Lower lobe of right lung (tissue), 2 donors: ENCODE data around the gene MACROD1. TPM values are rescaled to one million over a fixed set of nuclear protein-coding genes. Genes with fewer than 3 reads are reported as not detected.

Experiments used
- ATAC-seq, 2 donors: fragments of 200-7000 bp; cut with Tn5 transposase; one replicate each; pipeline ENCODE4 v1.9.1; 2020 to 2022; ENCODE audit warnings: mild to moderate bottlenecking in 2 of 2, moderate library complexity in 2 of 2
- DNase-seq: peaks from one replicate; pipeline ENCODE4 v3.0.0-alpha.2; 2020
- H3K27ac ChIP-seq: fragments of 200-600 bp; one replicate; pipeline ENCODE4 v1.8.0; 2022
- H3K27me3 ChIP-seq: fragments of 200-600 bp; one replicate; pipeline ENCODE4 v1.8.0; 2022; ENCODE audit warnings: low read depth
- H3K36me3 ChIP-seq: fragments of 200-600 bp; one replicate; pipeline ENCODE4 v1.8.0; 2022; ENCODE audit warnings: mild to moderate bottlenecking
- H3K4me1 ChIP-seq: fragments of 200-600 bp; one replicate; pipeline ENCODE4 v1.8.0; 2022
- H3K4me3 ChIP-seq: fragments of 200-600 bp; one replicate; pipeline ENCODE4 v1.8.0; 2022; ENCODE audit warnings: mild to moderate bottlenecking
- H3K9me3 ChIP-seq: fragments of 200-600 bp; one replicate; pipeline ENCODE4 v1.8.0; 2022
- CTCF ChIP-seq: fragments of 200-600 bp; IDR thresholded peaks from one replicate; pipeline ENCODE4 v1.8.0; 2022; ENCODE audit warnings: antibody characterized with exemption, mild to moderate bottlenecking
- intact Hi-C: fragments of 100-400 bp; cut with DNase I; formaldehyde crosslinking; loops from one replicate; pipeline ENCODE4 v1.11.0; 2022
- total RNA-seq: library from RNA; stranded (reverse); fragmentation: NEBNext Ultra II Directional; extraction: Animal tissue kit (Norgen Biotek cat#: 25700); gene quantifications from one replicate; pipeline ENCODE4 v1.2.1, GENCODE V29; 2021
- donor health status: DM: no; HTN: yes; CAD: no; lungs with severe emphysema.

The MACROD1 gene
- total RNA-seq, 1 donor from 2014 or later: 15.0 TPM

DNA sequence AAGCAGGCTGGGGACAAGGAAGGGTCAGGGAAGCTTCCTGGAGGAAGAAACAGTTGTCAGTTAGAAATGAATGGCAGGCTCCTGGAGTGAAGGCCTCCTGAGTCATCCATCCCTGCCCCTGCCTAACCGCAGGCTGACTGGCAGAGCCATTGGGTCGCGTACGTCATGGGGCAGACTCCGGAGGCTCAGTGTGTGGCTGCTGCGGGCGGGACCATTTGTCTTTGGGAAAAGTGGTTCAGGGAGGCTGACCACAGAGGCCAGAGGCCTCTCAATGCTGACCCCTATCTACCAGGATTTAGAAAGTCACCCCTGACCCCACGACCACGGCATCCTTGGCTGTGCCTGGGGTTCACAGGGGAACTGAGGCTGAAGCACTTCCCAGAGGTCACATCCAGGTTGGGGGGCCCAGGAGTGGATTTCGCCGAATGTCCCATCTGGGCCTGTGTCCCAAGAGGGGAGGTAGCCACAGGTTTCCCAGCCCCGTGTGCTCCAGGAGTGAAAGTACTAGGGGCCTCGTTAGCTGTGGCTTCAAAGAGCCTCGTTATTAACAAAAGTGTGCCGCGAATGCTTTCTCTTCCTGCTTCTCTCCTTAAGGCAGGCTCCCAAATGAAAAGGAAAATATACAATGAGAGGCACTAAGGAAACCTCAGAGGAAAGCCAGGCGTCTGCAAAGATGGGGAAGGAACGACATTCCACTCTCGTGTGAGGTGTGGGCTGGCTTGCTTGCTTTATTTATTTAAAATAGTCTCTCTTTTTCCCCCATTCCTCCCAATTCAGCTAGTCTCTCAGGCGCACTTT is 71.3 kb downstream of the MACROD1 start:
- H3K27ac ChIP-seq: no peak overlapping the region
- intact Hi-C loops: no loop called here
- TF ChIP-seq CTCF: no peak
- DNase-seq (no peak), ATAC-seq (peak in 1 of 2 donors; percentile 24)
- no peaks in the 10 kb centered on the region for H3K9me3 ChIP-seq
- no peaks in the 10 kb centered on the region for H3K36me3 ChIP-seq
- H3K4me3 ChIP-seq: no peak overlapping the region
- peaks cover 32% of the 10 kb centered on the region for H3K4me1 ChIP-seq
- H3K27me3 ChIP-seq: no peaks in the 10 kb centered on the region

- intact Hi-C loops: no loop called here
- Histone ChIP-seq H3K36me3 (no peaks in the 10 kb centered on the region), H3K27ac (no peak overlapping the region), H3K4me3 (no peak overlapping the region), H3K27me3 (no peaks in the 10 kb centered on the region), H3K9me3 (no peaks in the 10 kb centered on the region), H3K4me1 (peaks cover 36% of the 10 kb centered on the region)
- DNase-seq: no peak
- no peak for ATAC-seq
- TF ChIP-seq CTCF: no peak
These were observed 72.5 kb downstream of the MACROD1 start for GRCh38 chr11:64093233-64094039.

DNA sequence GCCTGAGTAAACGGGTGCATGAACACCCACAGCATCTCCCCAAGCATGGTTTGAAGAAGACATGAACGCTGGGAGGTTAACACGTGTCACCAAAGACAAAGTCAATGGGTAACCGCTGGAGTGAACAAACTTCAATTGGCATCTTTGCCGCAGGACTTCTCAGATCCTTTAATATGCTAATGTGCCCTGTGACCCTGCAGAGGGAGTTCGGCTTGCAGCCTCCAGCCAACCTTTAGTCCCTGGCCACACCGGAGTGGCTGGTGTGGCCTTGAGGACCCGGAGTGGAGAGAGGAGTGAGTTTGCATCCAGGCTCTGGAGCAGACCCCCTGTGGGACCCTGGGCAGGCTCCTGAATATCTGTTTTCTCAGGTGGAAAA is 73.2 kb downstream of the MACROD1 start:
- ATAC-seq (no peak), DNase-seq (no peak)
- H3K4me1 ChIP-seq: peaks cover 36% of the 10 kb centered on the region
- H3K36me3 ChIP-seq: no peaks in the 10 kb centered on the region
- TF ChIP-seq CTCF: no peak
- no peak overlapping the region for H3K27ac ChIP-seq
- H3K4me3 ChIP-seq: no peak overlapping the region
- intact Hi-C loops: no loop called here
- H3K27me3 ChIP-seq: no peaks in the 10 kb centered on the region
- no peaks in the 10 kb centered on the region for H3K9me3 ChIP-seq

DNA sequence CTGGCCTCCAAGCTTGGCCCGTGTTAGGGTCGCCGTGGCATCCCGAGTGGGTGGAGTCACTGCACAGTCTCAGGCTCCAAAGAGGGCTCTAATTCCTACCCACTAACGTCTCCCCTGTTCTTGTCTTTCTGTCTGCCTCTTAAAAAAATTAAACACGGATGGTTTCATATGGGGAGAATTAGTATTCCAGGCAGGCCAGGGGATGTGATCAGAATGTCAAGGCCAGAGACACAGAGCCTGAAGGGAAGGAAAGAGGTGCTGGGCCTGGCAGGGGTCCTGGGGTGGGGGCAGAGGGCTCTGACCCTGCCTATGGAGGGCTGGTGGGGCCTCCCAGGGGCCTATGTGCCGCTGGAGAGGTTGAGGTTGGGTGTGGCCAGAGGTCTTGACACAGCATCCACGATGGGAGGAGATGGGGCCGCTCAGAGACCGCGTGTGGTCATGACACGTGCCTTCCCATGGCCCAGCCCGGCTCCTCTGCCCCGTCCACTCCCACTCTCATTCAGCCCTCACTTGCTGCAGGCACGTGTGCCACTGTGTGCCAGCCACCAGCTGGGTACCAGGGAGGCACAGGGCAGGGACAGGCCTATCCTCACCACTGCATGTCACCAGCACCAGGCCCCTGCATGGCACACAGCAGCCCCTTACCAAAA is 73.7 kb downstream of the MACROD1 start:
- Histone ChIP-seq H3K36me3 (no peaks in the 10 kb centered on the region), H3K4me3 (no peak overlapping the region), H3K27ac (no peak overlapping the region), H3K27me3 (no peaks in the 10 kb centered on the region), H3K4me1 (peaks cover 36% of the 10 kb centered on the region), H3K9me3 (no peaks in the 10 kb centered on the region)
- intact Hi-C loops: no loop called here
- ATAC-seq (no peak), DNase-seq (peak; percentile 72)
- TF ChIP-seq CTCF: no peak

GRCh38 chr11:64090806-64091516 is 75.0 kb downstream of the MACROD1 start:
- Histone ChIP-seq H3K4me1 (peaks cover 27% of the 10 kb centered on the region), H3K27ac (no peak overlapping the region), H3K36me3 (no peaks in the 10 kb centered on the region), H3K4me3 (no peak overlapping the region), H3K27me3 (no peaks in the 10 kb centered on the region), H3K9me3 (no peaks in the 10 kb centered on the region)
- DNase-seq (no peak), ATAC-seq (no peak)
- intact Hi-C loops: no loop called here
- no peak for TF ChIP-seq CTCF
